GM10248 (cell line): Measurements from ENCODE around the gene CTSW.

Source experiments
- CTCF ChIA-PET: fragments of 300-600 bp; sonication (Branson Sonifier 250); formaldehyde crosslinking; extraction: SDS; loops from one replicate; lab custom pipeline; 2021; ENCODE audit warnings: antibody characterized with exemption; lab: Yijun Ruan, JAX
- POLR2A ChIA-PET: fragments of 350-650 bp; sonication (Branson Sonifier 250); formaldehyde crosslinking; extraction: SDS; loops from one replicate; lab custom pipeline; 2020; ENCODE audit warnings: antibody characterized with exemption; lab: Yijun Ruan, JAX
- DNase-seq: peaks from one replicate; pipeline ENCODE4 v3.0.0; 2012; ENCODE audit errors: extremely low spot score
- CTCF ChIP-seq: IDR thresholded peaks from 2 replicates; pipeline ENCODE4 v1.5.1; 2012; ENCODE audit warnings: mild to moderate bottlenecking, low read depth; ENCODE audit errors: extremely low read depth, missing control alignments, control extremely low read depth

CTSW gene

DNA sequence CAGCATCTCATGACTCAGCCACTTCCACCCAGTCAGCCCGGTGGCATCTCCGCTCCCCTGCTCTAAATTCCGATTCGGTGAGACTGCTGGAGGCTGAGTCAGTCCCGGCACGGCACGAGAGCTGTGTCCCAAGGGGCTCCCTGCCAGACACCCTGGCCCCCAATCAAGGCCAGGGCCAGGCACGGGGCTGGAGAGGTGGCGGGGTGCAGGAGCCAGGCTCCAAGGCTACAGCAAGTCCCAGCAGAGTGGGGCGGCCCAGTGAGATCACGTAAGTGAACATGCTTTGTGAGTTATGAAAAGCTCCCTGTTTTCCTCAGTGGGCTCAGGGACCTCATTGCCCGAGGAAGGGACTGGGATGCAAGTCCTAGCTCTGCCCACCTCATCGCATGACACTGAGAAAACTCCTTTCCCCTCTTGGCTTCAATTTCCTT lies 36.2 kb downstream of the CTSW start:
- no peak for DNase-seq
- ChIA-PET CTCF (interaction anchor here (1.2 to 1.7 kb wide), 3 partner anchors 25 to 523 kb away, joined by 3 to 7 read pairs (median 4); partner anchors contain the start of genes CCDC85B and MRPL11), POLR2A (interaction anchor here (1.2 kb wide), 1 partner anchor 23 kb away, joined by 4 read pairs; no protein-coding TSS in a partner anchor)
- no peak for TF ChIP-seq CTCF

GRCh38 chr11:65916391-65916790 lies 36.8 kb downstream of the CTSW start:
- POLR2A ChIA-PET: no interaction called here
- no peak for TF ChIP-seq CTCF
- CTCF ChIA-PET: interaction anchor here (0.9 to 1.7 kb wide), 4 partner anchors 15 to 522 kb away, joined by 3 to 7 read pairs (median 4); partner anchors contain the start of genes CCDC85B and MRPL11
- DNase-seq: no peak

- DNase-seq: no peak
- CTCF ChIA-PET: interaction anchor here (0.9 to 1.6 kb wide), 3 partner anchors 11 to 128 kb away, joined by 3 to 5 read pairs (median 4); no protein-coding TSS in a partner anchor
- POLR2A ChIA-PET: interaction anchor here (0.6 kb wide), 2 partner anchors 54 to 1156 kb away, joined by 3 to 7 read pairs; no protein-coding TSS in a partner anchor
- TF ChIP-seq CTCF: no peak
These were observed 37.4 kb downstream of the CTSW start for GRCh38 chr11:65917077-65917433.

DNA sequence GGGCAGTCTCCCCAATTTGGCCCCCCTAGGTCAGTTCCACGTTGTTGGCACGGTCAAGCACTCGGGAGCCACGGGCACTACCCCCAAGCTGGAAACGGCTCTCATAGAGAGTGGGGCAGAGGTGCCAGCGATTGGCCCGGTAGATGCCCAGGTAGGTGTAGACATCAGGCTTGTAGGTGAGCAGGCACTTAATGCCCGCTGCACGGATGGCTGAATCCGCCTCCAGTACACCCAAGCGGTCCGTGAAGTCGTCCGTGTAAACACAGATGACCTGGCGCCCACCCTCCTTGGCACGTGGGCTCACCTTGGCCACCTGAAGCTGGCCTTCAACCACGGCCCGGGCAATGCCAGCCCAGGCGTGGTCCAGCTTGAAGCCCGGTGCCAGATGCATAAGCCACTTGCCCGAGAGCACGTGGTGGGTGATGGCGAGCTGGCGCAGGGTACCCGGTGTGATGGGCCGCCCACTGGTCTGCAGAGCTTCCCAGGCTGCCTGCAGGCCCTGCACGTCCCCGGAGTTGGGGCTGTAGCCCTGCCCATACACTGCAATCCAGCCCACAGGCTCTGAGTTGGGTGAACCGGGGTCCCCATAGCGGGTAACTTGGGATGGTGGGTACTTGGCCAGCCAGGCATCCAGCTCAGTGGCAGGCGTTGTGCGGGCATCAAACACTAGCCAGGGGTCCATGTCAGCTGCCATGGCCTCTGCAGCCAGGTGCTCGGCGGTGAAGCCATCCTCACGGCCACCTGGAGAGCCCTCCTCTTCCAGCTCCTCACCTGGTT lies 38.0 kb downstream of the CTSW start:
- POLR2A ChIA-PET: interaction anchor here (0.6 kb wide), 2 partner anchors 53 to 1157 kb away, joined by 3 to 7 read pairs; no protein-coding TSS in a partner anchor
- TF ChIP-seq CTCF: no peak
- DNase-seq: no peak
- CTCF ChIA-PET: interaction anchor here (0.9 to 1.9 kb wide), 6 partner anchors 11 to 127 kb away, joined by 3 to 9 read pairs (median 4); partner anchors contain the start of genes CCDC85B and FIBP

- no peak for DNase-seq
- TF ChIP-seq CTCF: peak; percentile 6
- ChIA-PET CTCF (interaction anchor here (1.0 to 1.9 kb wide), 5 partner anchors 12 to 126 kb away, joined by 3 to 9 read pairs (median 5); partner anchors contain the start of genes CCDC85B and FIBP), POLR2A (no interaction called here)
These were observed 38.8 kb downstream of the CTSW start, which contains the start of gene C11orf68 for GRCh38 chr11:65918211-65919140. Gene C11orf68 (minus strand): TSS chr11:65919062. CDS start chr11:65919031, 31 bp downstream.

GRCh38 chr11:65919141-65919572 lies 39.5 kb downstream of the CTSW start, which contains the start of gene DRAP1:
Gene DRAP1 (plus strand): TSS chr11:65919426. CDS start chr11:65919502, 76 bp downstream.
- CTCF ChIA-PET: interaction anchor here (1.1 to 1.9 kb wide), 3 partner anchors 28 to 31 kb away, joined by 3 to 9 read pairs (median 3); partner anchors contain the start of genes CCDC85B and FIBP

More at GRCh38 chr11:65919141-65919572, 39.5 kb downstream of the CTSW start, which contains the start of gene DRAP1:
- TF ChIP-seq CTCF: no peak
- DNase-seq: peak; percentile 100
- POLR2A ChIA-PET: no interaction called here
